Prostate gland (tissue), 2 donors: ENCODE measurements around the gene SUN2.

Source experiments
- CTCF ChIP-seq, 4 experiments: fragments of 200-600 bp in 2 of 4; fragments of 450-650 bp in 2 of 4; sonication (generic) in 2 of 4; IDR thresholded peaks; 1 replicate in 3 of 4; 2 replicates in 1 of 4; pipeline ENCODE4 v1.5.1; 2016 to 2019; ENCODE audit warnings: antibody characterized with exemption in 4 of 4, mild to moderate bottlenecking in 2 of 4, moderate library complexity in 2 of 4
- POLR2A ChIP-seq: fragments of 450-650 bp; IDR thresholded peaks from one replicate; pipeline ENCODE4 v1.6.1; 2016; ENCODE audit warnings: antibody characterized with exemption, mild to moderate bottlenecking
- POLR2AphosphoS5 ChIP-seq: sonication (generic); formaldehyde crosslinking; IDR thresholded peaks from one replicate; pipeline ENCODE4 v1.6.1; 2017; ENCODE audit warnings: antibody characterized with exemption

DNA sequence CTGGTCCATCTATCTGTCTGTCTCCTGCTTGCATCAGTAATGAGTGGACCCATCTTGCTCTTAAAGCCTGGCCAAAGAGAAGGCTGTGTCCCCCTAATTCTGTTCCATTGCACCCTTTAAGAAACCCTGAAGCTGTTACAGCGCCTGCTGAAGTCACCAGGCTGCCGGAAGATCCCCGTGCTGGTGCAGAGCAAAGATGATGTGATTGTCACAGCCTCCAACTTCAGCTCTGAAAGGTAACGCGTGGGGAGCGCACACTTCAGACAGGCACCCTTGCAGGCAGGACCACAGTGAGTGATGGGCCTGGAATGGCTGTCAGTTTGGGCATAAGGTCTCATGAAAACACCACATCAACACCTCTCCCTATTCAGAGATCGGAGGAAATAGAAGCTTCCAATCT lies 31.6 kb downstream of the SUN2 start:
- TF ChIP-seq CTCF (IDR thresholded peaks at IDR 0.05) (no peak), POLR2AphosphoS5 (no peak), POLR2A (no peak)
